Measurements from ENCODE around the gene ILDR1.

DNA sequence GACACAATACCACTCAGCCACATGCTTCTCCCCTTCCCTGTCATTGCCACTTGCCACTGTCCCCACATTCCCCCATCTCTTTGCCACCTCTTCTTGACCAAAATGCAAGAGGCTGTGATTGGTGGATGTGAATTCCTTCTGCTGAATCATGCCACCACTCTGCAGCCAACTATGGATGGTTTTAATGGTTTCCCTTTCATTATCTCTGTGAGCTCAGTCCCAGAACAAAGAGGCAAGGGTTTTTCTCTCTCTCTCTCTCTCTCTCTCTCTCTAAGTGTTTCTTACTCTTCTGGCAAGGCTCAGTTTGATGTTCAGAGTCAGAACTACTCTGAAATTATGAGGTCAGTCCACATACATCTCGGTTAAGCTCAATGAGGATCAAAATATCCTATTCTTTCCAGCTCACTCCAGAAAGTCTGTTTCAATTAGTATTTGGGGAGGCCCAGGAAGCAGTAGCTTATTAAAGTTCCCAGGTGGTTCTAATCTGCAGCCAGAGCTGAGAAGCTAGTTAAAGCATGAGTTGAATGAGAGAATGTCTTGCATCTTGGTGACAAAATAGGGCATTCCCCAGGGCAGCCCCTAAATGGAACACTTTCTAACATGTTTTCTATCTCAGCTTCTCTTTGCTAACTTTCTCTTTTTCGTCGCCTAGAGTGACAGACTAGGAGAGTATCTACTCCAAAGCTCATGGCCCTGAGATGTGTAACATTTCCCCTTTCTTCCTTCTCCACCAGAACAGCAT lies 8.5 kb upstream of the ILDR1 start:
- no peak for TF ChIP-seq POLR2A (IDR thresholded peaks at IDR 0.05; ENCODE audit: low read depth, low read length)
- TF ChIP-seq, protein P1, sequence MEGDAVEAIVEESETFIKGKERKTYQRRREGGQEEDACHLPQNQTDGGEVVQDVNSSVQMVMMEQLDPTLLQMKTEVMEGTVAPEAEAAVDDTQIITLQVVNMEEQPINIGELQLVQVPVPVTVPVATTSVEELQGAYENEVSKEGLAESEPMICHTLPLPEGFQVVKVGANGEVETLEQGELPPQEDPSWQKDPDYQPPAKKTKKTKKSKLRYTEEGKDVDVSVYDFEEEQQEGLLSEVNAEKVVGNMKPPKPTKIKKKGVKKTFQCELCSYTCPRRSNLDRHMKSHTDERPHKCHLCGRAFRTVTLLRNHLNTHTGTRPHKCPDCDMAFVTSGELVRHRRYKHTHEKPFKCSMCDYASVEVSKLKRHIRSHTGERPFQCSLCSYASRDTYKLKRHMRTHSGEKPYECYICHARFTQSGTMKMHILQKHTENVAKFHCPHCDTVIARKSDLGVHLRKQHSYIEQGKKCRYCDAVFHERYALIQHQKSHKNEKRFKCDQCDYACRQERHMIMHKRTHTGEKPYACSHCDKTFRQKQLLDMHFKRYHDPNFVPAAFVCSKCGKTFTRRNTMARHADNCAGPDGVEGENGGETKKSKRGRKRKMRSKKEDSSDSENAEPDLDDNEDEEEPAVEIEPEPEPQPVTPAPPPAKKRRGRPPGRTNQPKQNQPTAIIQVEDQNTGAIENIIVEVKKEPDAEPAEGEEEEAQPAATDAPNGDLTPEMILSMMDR (conservative IDR thresholded peaks at IDR 0.05; ENCODE audit: low read depth, low read length), result no peak
